Articular chondrocyte of knee joint (primary cell): ENCODE data around the gene RPS23. TPM values are rescaled to one million over a fixed set of nuclear protein-coding genes. Genes with fewer than 3 reads are reported as not detected.

Experiments used
- small RNA-seq: library from RNA; depleted of rRNA; stranded (forward); fragments of <200 nt; gene quantifications from one replicate; pipeline ENCODE3, GENCODE V24; 2012
- total RNA-seq: library from RNA; depleted of rRNA; stranded (reverse); fragments of >200 nt; gene quantifications from 2 replicates; pipeline ENCODE4 v1.2.3, GENCODE V29; 2012

RPS23 gene
- total RNA-seq: 2,205 and 3,468 TPM in 2 replicates

DNA sequence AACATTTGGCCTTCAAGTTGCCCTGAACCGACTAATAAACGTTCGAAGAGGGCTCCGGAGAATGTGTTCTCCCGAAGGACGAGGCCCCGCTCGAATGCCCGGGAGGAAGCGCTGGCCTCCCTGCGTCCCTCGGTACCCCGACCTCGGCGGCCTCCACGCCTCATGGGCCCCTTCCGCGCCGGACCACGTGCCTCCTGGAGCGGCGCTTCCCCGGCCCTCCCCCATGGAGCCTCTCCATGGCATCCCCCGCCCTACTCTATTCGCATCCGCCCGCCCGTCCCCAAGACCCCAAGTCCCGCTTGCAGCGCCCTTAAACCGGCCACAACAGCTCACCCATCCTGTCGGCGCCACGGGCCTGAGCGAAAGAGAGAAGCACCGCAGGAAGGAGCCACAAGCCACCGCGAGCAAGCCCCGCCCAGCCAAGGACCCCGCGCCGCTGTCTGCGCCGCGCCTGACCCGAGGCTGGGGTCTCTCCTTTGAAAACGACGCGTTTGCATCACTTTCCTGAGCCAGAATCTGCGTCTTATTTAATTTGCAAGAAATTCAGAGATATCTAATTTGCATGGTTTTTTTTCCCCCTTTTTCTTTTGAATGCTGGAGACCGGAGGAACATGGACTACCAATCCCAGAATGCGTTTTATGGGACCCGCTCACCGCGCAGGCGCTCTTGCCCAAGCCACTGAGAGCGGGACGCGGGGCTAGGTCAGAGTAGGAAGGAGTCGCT, at the start of gene RPS23:
RPS23 (minus strand) TSS at position 368 of the 724 bp plus-strand sequence; CDS start at position 337, 31 bp downstream.

Small RNA genes within 50 kb of the gene (small RNA-seq; reads per million reads assigned to genes)
- gene AC010598.1: not detected
